GM04503 (cell line): ENCODE measurements around the gene COQ10B.

Experiments used
- DNase-seq: peaks from one replicate; pipeline ENCODE4 v3.0.0-alpha.2; 2012; ENCODE audit warnings: low read depth

The COQ10B gene

DNA sequence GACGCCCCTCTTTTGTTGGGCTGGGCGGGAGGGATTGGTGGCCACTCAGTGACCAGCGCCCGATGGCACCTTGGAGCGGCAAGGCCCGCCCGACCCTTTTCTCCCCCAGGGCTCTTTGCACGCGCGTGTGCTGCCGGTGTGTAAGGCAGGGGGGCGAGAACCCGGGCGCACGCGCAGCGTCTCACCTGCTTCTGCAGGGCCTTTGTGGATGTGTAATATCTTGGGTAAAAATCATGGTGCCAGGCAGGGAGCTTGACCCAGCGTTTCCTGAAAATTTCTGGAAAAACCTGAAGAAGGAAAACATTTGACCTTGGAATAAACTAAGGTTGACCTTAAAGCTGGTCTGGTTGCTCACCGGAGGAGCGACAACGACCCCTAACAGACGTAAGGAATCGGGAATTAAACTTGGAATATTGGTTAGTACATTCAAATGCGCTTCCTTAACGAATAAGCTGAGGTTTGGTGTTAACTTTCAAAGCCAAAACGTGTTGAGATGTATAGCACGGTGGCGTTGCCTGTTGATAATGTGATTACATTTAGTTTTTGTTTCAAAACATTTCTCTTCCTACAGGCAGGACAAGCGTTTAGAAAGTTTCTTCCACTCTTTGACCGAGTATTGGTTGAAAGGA is 47.3 kb downstream of the COQ10B start:
- DNase-seq = no peak

DNA sequence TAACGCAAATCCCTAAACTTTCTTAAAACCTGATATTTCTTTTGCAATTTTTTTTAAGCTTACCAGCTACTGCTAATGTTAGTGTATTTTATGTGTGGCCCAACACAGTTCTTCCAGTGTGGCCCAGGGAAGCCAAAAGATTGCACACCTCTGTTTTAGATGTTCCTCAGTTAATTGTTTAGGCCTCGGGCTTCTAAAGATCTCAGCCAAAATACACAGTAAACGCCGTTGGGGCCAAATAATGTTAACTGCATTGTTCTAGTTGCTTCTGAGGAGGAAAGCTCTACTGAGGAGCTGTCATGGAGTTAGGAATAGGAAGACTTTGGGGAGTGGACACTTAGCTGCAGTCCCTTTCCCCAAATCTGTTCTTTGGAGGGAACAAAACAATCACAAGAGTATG is 48.8 kb downstream of the COQ10B start:
- no peak for DNase-seq

DNA sequence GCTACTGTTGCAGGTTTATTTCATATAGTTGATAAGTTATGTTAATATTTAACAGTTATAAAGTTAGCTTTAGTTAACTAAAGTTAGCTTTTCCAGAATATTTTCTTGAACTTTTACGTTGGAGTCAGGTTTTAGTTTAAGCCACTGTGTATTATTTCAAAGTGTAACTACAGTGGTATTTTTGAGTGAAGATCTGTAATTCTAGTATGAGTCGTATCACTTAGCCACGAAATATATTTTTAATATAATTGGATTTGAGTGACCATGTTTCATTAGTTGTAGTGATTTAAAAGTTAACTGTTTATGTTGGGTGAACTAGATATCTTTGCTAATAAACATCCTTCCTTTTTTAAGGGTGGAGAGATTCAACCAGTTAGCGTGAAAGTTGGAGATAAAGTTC is 49.3 kb downstream of the COQ10B start:
- no peak for DNase-seq

DNA sequence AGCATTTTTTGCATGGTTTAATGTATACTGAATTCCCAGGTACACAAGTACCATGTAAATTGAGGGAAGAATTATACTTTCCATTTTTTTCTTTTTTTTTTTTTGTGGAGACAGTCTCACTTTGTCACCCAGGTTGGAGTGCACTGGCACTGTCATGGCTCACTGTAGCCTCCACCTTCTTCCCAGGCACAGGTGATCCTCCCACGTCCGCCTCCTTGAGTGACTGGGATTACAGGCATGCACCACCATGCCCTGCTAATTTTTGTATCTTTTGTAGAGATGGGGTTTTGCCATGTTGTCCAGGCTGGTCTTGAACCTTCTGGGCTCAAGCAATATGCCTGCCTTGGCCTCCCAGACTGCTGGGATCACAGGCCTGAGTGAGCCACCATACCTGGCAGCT is 50.6 kb downstream of the COQ10B start:
- DNase-seq = no peak

DNA sequence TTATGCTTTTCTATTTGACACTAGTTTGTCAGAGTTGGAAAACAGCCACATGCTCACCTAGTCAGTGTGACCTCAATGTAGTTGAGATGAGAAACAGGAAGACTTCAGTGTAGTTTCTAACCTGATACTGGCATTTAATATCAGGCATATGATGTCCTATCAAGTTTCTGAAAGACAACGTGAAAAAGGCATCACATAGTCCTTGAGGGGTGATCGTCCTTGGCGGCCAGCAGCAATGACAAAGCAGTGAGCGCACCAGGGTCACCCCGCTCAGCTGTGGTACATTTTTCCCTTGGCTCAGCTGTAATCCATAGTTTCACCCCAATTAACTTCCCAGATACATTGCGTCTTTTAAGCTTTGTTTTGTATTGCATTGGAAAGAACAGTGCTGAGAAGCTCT is 51.2 kb downstream of the COQ10B start:
- no peak for DNase-seq

DNA sequence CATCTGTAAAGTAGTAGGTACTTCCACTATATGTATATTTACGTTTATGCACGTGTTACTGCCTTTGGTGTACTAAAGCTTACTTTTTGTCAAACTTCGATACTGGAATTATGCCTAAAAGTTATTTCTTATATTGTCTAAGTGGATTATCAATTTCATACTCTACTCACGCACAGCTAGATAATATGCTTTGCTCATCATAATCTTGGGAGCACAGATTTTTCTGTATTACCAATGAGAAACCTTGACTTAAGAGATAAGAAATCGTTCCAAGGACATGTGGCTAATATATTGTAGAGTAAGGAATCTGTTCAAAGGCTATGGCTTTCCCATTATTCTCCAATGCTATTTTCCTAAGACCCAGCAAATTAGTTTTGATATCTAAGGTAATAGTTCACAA is 53.3 kb downstream of the COQ10B start:
- DNase-seq = no peak

DNA sequence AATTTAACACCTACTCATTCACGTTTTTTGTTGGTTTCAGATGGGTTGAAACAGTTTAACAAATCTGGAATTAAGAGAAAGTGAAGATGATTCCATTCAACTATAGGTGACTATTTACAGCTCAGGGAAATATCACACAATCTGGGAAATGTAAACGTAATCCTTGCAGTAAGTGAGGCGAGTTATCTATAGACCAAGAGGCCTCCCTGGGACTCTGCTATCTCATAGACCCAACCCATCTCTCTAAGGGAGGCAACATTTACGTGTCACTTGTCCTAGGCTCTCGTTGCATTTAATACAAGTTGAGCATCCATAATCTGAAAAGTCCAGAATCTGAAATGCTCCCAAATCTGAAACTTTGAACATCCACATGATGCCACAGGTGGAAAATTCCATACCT is 60.6 kb downstream of the COQ10B start:
- DNase-seq = no peak

DNA sequence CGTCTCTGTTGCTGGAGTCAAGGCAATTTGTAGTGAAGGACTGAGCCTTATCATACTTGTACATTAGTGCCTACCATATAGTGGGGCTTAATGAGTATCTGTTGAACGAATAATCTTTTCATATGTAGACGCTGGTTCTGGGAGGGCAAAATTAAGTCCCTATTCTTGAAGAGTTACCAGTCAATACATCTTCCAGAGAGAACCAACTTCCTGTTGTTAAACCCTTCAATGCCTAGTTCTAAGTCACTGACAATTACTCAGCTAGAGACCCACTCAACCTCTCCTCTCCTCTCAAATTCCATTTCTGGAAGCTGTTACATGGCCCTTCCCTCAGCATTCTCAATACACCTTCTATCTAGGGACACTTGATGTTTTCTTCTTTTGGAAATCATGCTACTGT is 61.4 kb downstream of the COQ10B start:
- no peak for DNase-seq

DNA sequence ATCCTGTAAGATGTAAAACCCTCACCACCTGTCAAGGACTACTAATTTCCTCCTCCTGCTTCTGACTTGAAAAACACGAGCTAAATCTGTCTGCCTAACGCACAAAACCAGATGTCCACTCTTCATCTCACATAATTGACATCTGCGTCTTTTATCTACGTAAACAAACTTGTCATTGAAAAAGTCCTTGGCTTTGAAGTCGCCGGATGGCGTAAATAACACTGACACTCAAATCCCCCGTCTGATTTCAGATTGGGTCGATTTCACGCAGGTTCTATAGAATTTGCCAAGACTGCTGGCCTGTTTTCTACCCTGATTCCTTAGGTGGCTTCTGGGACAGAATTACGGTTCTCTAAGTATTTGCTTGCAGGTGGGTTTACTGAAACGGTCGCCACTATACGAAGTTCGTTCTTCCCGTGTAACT is 62.0 kb downstream of the COQ10B start:
- no peak for DNase-seq

DNA sequence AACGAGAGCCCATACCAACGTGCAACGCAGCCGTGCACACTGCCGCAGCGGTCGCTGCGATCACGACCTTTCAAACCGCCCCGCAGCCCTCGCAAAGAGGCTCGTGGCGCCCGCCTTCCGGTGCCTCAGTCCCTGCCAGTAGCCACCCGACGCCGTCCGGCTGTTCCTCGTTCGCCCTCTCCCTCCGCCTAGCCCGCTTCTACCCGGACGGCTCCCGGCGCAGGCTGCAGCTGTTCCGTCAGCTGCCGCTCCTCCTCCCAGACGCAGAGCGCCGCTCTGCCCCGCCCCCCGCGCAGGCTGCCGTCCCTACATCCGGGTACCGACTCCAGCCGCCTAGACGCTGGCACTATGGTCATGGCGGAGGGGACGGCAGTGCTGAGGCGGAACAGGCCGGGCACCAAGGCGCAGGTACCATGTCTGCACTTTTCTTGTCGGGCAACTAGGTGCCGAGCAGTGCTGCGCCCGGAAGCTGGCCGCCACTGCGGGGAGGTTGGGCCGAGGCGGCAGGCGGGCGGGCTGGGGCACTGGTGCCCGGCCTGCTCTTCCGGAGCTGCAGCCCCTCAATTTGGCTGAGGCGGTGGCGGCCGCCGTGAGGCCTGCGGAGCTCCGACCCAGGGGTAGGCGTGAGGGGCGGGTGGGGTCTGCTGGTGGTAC is 62.5 kb downstream of the COQ10B start, which contains the start of gene MOB4:
TSS of gene MOB4 (plus strand) at position 328 of the 654 bp plus-strand sequence. CDS start at position 349, 21 bp downstream.
- DNase-seq = peak; percentile 62

DNA sequence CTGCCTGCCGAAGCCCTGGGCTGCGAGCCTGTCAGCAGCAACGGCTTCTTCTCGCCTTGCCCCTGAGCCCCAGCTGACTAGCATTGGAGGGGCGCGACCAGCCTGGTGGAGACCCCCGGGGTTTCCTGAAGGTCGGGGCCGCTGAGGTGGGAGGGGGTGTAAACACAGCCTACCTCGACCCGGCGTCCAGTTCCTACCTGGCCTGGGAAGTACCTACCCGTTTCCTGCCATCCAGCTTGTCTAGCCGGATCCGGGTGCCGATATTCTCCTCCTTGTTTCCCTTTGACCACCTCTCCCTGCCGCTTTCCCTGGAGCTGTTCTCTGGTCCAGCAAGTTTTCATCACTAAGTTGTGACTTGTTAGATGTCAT is 63.0 kb downstream of the COQ10B start:
- no peak for DNase-seq

DNA sequence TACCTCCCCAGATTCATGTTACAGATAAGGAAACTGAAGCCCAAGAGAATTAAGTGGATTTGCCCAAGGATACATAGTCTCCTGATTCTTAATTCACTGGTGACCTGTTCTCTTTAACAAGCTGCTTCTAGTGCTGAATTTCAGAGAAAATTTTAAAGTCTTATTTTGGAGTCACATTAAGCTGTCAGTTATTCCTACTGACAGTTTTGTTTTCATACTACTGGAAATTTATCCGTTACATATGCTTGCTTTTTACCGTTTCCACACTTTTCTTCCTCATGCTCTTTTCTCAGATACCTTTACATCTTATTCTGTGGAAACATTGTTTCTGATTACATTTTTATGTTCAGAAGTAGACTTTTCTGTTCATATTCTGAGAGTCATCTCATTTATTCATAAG is 63.8 kb downstream of the COQ10B start:
- DNase-seq = no peak
